PC-3 (cell line): ENCODE data around the gene PDZRN3.

Source experiments
- EZH2 ChIP-seq: fragments of 300-600 bp; sonication (generic); IDR thresholded peaks from one replicate; pipeline ENCODE4 v1.6.1; 2017; ENCODE audit warnings: antibody characterized with exemption, mild to moderate bottlenecking, low read length; ENCODE audit not compliant: unreplicated experiment
- TF ChIP-seq, protein P1 (sequence below): fragments of 300-600 bp; sonication (generic); conservative IDR thresholded peaks from 2 replicates; pipeline ENCODE4 v1.5.1; 2017; ENCODE audit warnings: antibody characterized with exemption, low read depth, mild to moderate bottlenecking, low read length

DNA sequence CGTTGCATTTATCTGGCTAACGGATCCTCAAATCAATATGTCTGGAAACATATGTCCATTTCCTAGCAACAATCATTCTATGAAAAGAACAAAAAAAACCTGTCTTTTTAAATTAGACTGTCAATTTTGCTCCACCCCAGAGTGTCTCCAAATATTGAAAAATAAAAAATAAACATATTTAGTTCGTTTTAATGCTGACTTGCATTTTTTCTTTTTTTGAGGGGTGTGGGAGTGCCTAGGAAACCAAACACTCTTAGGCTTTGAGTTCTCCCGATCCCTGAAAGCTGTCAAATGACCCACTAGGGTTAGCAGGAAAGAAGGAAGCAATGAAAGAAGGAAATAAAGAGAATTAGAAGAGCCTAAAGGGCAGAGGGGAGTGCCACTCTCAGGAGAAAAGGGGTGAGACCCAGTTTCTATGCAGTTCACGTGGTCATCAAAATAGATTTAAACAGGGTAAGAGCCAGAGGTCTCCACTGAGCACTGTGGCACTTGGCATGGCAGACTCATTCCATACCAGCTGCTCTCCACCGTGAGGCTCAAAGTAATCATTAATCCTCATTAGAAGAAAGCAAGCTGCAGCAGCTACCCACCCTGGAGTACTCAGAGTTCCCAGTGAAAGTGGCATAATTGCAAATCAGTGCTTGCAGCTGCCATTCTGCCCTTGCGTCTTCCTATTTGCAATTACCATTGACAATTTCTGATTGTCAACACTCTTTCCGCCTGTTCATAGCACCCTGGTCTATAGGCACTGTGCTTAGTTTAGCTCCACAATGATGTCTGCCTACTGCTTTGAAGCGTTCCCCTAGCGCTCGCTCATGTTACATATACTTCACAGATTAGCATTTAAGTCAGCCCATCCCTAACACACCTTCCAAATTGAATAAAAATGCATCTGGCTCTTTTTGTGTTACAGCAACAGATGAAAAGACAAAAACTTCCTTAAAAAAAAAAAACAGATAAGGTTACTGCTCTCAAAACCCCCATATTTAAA is 32.3 kb downstream of the PDZRN3 start:
- TF ChIP-seq, protein P1, sequence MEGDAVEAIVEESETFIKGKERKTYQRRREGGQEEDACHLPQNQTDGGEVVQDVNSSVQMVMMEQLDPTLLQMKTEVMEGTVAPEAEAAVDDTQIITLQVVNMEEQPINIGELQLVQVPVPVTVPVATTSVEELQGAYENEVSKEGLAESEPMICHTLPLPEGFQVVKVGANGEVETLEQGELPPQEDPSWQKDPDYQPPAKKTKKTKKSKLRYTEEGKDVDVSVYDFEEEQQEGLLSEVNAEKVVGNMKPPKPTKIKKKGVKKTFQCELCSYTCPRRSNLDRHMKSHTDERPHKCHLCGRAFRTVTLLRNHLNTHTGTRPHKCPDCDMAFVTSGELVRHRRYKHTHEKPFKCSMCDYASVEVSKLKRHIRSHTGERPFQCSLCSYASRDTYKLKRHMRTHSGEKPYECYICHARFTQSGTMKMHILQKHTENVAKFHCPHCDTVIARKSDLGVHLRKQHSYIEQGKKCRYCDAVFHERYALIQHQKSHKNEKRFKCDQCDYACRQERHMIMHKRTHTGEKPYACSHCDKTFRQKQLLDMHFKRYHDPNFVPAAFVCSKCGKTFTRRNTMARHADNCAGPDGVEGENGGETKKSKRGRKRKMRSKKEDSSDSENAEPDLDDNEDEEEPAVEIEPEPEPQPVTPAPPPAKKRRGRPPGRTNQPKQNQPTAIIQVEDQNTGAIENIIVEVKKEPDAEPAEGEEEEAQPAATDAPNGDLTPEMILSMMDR = no peak
- no peak for TF ChIP-seq EZH2
